HG03354 (cell line): ENCODE data around the gene RNLS.
"Not testable (repeated sequence)": the region's sequence is repeated elsewhere in the genome, so short reads cannot be mapped to it uniquely, and the experiment has no call there.

ENCODE experiments used
- ATAC-seq: cut with Tn5 transposase; IDR thresholded peaks from one replicate; pipeline ENCODE4 v1.9.1; 2021; ENCODE audit warnings: mild to moderate bottlenecking; ENCODE audit not compliant: unreplicated experiment, poor library complexity, severe bottlenecking

RNLS gene

GRCh38 chr10:88318803-88319202 is 264.3 kb downstream of the RNLS start:
- no peak for ATAC-seq

DNA sequence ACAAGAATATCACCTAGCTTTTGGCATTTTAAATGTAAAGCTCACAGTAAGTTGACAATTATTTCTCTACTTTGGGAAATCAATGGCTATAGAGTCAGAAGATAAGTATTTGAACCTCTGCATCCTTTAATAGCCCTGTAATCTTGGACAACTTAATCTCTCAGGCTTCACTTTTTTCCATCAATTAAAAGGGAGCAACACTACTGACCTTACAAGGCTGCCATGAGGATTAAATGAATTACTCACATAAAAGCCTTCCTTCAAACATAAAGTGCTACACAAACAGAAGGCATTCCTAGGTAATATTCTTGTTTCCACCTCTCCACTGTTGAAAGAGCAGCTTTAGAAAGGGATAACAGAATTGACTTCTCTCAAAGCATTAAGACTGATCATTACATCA is 266.0 kb downstream of the RNLS start:
- ATAC-seq, result no peak

- no peak for ATAC-seq
Observed at GRCh38 chr10:88316292-88316861, 266.7 kb downstream of the RNLS start.

GRCh38 chr10:88315755-88316154 is 267.4 kb downstream of the RNLS start:
- no peak for ATAC-seq

- no peak for ATAC-seq
Observed at GRCh38 chr10:88314362-88314761, 268.8 kb downstream of the RNLS start.

- no peak for ATAC-seq
Observed at GRCh38 chr10:88313878-88314277, 269.2 kb downstream of the RNLS start.

DNA sequence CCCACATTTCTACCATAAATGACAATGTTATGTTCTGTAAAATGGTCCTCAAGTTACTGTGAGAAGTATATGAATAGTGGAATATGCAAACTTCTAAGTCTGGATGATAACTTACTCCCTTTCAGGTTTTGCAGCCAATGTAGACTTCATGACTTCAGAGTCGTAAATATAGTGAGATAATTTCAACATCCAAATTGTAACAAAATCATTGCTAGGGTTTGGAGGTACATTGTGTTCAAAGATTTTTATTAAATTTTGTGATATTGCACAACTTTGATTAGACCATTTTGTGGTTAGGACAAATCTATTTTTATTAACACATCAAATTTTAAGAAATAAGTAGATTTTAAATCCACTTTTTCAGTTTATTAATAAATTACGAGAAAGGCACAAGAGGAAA is 270.3 kb downstream of the RNLS start:
- no peak for ATAC-seq

DNA sequence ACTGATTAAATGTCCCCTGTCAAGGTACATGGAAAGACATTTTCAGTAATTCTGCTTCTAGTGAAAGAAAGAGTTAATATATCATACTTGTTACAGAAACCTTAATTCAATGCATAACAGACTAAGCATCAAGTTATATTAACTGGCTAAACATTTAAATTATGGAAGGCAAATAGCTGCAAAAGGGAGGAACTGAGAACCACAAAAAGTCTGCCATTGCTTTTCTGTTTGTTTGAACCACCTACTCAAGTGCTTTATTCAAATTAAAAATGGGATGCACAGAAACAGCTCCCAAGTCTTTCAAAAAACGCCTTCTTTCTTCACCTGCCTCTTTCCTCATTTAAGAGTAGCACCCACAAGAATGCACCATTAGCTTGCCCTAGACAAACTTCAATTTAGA is 271.9 kb downstream of the RNLS start:
- no peak for ATAC-seq

DNA sequence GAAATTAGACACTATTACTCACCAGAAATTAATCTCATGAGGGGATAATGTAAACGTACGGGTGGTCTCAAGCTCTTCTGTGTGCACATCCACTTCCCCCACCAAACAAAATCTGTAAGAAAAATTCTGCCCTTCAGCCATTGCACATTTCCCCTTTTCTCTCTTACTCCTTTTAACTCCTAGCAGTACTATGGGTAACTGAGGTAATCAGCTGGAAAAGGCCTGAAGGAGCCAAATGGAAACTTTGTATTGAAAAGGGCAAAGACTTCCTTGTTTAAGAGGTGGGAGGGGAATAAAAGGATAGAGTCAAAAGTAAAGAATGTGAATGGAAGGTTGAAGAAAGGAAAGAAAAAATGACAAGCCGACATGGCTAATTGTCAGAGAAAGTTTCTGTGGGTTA is 273.8 kb downstream of the RNLS start:
- ATAC-seq, result no peak

DNA sequence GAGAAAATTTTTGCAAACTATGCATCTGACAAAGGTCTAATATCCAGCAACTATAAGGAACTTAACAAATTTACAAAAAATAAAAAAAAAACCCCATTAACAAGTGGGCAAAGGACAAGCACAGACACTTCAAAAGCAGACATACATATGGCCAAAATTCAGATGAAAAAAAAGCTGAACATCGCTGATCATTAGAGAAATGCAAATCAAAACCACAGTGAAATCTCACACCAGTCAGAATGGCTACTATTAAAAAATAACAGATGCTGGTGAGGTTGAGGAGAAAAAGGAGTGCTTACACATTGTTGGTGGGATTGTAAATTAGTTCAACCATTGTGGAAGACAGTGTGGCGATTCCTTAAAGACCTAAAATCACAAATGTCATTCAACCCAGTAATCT is 274.8 kb downstream of the RNLS start:
- not testable (repeated sequence) for ATAC-seq

DNA sequence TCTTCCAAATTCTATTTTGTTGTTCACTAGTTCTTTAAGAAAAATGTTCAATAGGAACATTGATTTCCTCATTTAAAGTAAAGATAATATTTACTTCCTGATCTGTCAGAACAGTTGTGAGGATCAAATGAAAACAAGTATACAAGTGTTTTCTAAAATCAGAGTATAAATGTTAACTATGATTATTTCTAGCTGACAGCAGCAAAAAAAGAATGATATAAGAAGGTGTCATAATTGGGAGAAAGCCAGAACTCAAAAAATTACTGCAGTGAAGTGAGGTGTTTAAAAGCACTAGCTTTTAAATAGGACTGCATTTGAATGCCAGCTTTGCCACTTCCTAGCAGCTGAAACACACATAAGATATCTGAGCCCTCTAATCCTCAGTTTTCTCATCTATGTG is 283.3 kb downstream of the RNLS start:
- no peak for ATAC-seq

GRCh38 chr10:88297103-88297502 is 286.0 kb downstream of the RNLS start:
- no peak for ATAC-seq

GRCh38 chr10:88293651-88294230 is 289.4 kb downstream of the RNLS start:
- no peak for ATAC-seq

GRCh38 chr10:88293073-88293472 is 290.0 kb downstream of the RNLS start:
- ATAC-seq, result no peak

GRCh38 chr10:88292185-88292514 is 291.0 kb downstream of the RNLS start:
- ATAC-seq, result no peak

DNA sequence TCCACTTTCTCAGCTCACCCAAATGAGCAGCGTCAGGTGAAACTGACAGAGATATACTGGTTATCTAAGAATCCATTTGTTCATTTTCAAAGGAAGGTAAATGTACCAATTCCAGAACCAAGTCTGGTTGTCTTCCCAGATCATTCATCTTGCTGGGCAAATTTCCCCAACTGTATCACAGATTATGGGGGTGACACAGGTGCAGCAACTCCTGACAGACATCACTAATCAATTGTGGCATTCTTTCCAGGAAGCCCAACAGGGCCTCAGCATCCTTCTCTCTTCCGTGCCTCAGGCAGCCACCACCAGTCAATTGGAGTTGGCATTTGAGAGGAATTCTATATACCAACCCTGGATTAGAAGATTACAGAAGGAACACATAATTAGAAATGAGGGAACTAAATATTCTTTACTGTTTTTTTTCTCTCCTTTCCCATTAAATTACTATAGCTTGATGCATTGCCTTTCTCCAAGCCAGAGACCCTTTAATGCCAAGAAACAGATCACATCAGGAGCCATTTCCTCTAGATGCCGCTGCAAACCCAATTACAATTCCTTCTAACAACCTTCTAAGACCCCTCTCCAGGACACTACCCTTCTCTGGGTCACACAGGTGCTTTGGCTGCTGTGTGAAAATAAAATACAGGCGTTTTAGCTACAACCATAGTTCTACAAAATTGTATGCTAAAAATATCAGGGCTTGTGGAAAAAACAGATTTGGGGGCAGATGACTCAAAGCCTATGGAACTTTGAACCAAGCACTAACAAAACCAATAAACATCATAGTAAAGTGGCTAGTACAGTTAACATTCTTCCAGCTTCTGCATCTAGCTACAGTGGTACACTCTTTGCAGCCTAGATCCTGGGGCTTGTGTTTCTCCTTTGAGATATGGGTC is 291.6 kb downstream of the RNLS start:
- no peak for ATAC-seq

- ATAC-seq, result no peak
Observed at GRCh38 chr10:88289342-88289741, 293.8 kb downstream of the RNLS start.

GRCh38 chr10:88288320-88289059 is 294.6 kb downstream of the RNLS start:
- ATAC-seq, result peak; percentile 59

DNA sequence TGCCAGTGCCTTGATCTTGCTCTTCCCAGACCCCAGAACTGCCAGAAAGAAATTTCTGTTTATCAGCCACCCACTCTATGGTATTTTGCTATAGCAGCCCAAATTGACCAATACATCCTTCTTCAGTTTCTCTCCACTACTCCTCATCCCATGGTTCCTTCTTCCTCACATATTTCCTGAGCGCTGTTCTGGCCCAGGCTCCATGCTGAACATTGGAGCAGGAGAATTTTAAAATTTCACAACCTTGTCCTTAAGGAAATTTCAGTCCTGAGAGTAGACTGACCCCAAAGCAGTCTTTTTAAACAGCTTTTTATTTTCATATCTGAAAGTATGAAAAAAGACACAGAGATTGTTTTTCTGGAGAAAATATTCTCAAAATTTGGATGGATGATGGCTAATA is 297.1 kb downstream of the RNLS start:
- no peak for ATAC-seq

- ATAC-seq, result peak; percentile 55
Observed at GRCh38 chr10:88281592-88282347, 301.3 kb downstream of the RNLS start.
